ENCODE measurements around the gene RNF111.

The RNF111 gene

GRCh38 chr15:59048897-59049296 lies 61.4 kb downstream of the RNF111 start:
- TF ChIP-seq TAF1 (IDR thresholded peaks at IDR 0.05; ENCODE audit: borderline replicate concordance, insufficient read depth, low read length), result no peak
- TF ChIP-seq REST (IDR thresholded peaks at IDR 0.05; ENCODE audit: insufficient read depth in 1 of 2, low read depth in 2 of 2, low read length in 2 of 2), result no peak
- TF ChIP-seq FOXP2 (optimal IDR thresholded peaks at IDR 0.05; ENCODE audit: borderline replicate concordance, extremely low read depth, extremely low read length, insufficient read depth), result no peak
- no peak for TF ChIP-seq SIN3A (IDR thresholded peaks at IDR 0.05; ENCODE audit: borderline replicate concordance, insufficient read depth, low read length)
- TF ChIP-seq POLR2AphosphoS5 (IDR thresholded peaks at IDR 0.05; ENCODE audit: low read depth, low read length), result no peak

GRCh38 chr15:59051873-59052861 lies 64.7 kb downstream of the RNF111 start:
- no peak for TF ChIP-seq FOXP2 (optimal IDR thresholded peaks at IDR 0.05; ENCODE audit: borderline replicate concordance, extremely low read depth, extremely low read length, insufficient read depth)
- TF ChIP-seq SIN3A (IDR thresholded peaks at IDR 0.05; ENCODE audit: borderline replicate concordance, insufficient read depth, low read length), result no peak
- no peak for TF ChIP-seq REST (IDR thresholded peaks at IDR 0.05; ENCODE audit: insufficient read depth in 1 of 2, low read depth in 2 of 2, low read length in 2 of 2)
- TF ChIP-seq TAF1 (IDR thresholded peaks at IDR 0.05; ENCODE audit: borderline replicate concordance, insufficient read depth, low read length), result no peak
- no peak for TF ChIP-seq POLR2AphosphoS5 (IDR thresholded peaks at IDR 0.05; ENCODE audit: low read depth, low read length)

- no peak for TF ChIP-seq FOXP2 (optimal IDR thresholded peaks at IDR 0.05; ENCODE audit: borderline replicate concordance, extremely low read depth, extremely low read length, insufficient read depth)
- TF ChIP-seq POLR2AphosphoS5 (IDR thresholded peaks at IDR 0.05; ENCODE audit: low read depth, low read length), result no peak
- TF ChIP-seq SIN3A (IDR thresholded peaks at IDR 0.05; ENCODE audit: borderline replicate concordance, insufficient read depth, low read length), result no peak
- TF ChIP-seq REST (IDR thresholded peaks at IDR 0.05; ENCODE audit: insufficient read depth in 1 of 2, low read depth in 2 of 2, low read length in 2 of 2), result no peak
- TF ChIP-seq TAF1 (IDR thresholded peaks at IDR 0.05; ENCODE audit: borderline replicate concordance, insufficient read depth, low read length), result no peak
Observed at GRCh38 chr15:59052915-59053407, 65.5 kb downstream of the RNF111 start.

- TF ChIP-seq FOXP2 (optimal IDR thresholded peaks at IDR 0.05; ENCODE audit: borderline replicate concordance, extremely low read depth, extremely low read length, insufficient read depth), result no peak
- no peak for TF ChIP-seq REST (IDR thresholded peaks at IDR 0.05; ENCODE audit: insufficient read depth in 1 of 2, low read depth in 2 of 2, low read length in 2 of 2)
- TF ChIP-seq POLR2AphosphoS5 (IDR thresholded peaks at IDR 0.05; ENCODE audit: low read depth, low read length), result no peak
- no peak for TF ChIP-seq SIN3A (IDR thresholded peaks at IDR 0.05; ENCODE audit: borderline replicate concordance, insufficient read depth, low read length)
- no peak for TF ChIP-seq TAF1 (IDR thresholded peaks at IDR 0.05; ENCODE audit: borderline replicate concordance, insufficient read depth, low read length)
Observed at GRCh38 chr15:59053482-59053881, 66.0 kb downstream of the RNF111 start.

Data from PFSK-1 (cell line).